ENCODE data around the gene HHAT.

GRCh38 chr1:210703593-210703992 is 374.9 kb downstream of the HHAT start:
- TF ChIP-seq CTCF (IDR thresholded peaks at IDR 0.05; ENCODE audit: low read length) (no peak), EZH2 (optimal IDR thresholded peaks at IDR 0.05; ENCODE audit: low read depth, low read length) (no peak), EZH2phosphoT487 (IDR thresholded peaks at IDR 0.05; ENCODE audit: low read length) (no peak)

Measured in MM.1S (cell line).